OCI-LY7 (cell line): Measurements from ENCODE around the gene GPR37. TPM values are rescaled to one million over a fixed set of nuclear protein-coding genes. Genes with fewer than 3 reads are reported as not detected.

Experiments
- BruUV-seq: library from RNA; stranded (reverse); fragments of 400-500 nt; replicated peaks from 2 replicates; lab custom pipeline; 2021; lab: Mats Ljungman, UMichigan
- CTCF ChIA-PET: fragments of 300-600 bp; sonication (Branson Sonifier 250); formaldehyde crosslinking; loops from one replicate; lab custom pipeline; 2022; ENCODE audit warnings: antibody characterized with exemption; ENCODE audit not compliant: unreplicated experiment; lab: Charles Lee
- POLR2A ChIA-PET: fragments of 300-600 bp; sonication (Branson Sonifier 250); formaldehyde crosslinking; loops from one replicate; lab custom pipeline; 2022; ENCODE audit warnings: antibody characterized with exemption; lab: Charles Lee
- DNase-seq: peaks from one replicate; pipeline ENCODE4 v3.0.0-alpha.2; 2015; ENCODE audit warnings: low spot score
- H2AFZ ChIP-seq: fragments of 200-600 bp; sonication (generic), shearing (Covaris generic); 2 replicates; pipeline ENCODE4 v1.6.1; 2014; ENCODE audit warnings: mild to moderate bottlenecking, antibody characterized with exemption, low read length, moderate library complexity
- H3K27ac ChIP-seq: fragments of 200-600 bp; sonication (generic); 2 replicates; pipeline ENCODE4 v1.5.1; 2014; ENCODE audit warnings: mixed run types, low read depth, mild to moderate bottlenecking, moderate library complexity, low read length, inconsistent platforms; ENCODE audit not compliant: poor library complexity, severe bottlenecking
- H3K36me3 ChIP-seq: fragments of 200-600 bp; sonication (generic); 2 replicates; pipeline ENCODE4 v1.6.1; 2014; ENCODE audit warnings: mild to moderate bottlenecking, antibody characterized with exemption, low read length, moderate library complexity, mixed read lengths; ENCODE audit not compliant: insufficient read depth
- H3K4me1 ChIP-seq: fragments of 200-600 bp; sonication (generic); 2 replicates; pipeline ENCODE4 v1.5.1; 2014; ENCODE audit warnings: mild to moderate bottlenecking, low read length; ENCODE audit not compliant: insufficient read depth, poor library complexity, severe bottlenecking
- H3K4me2 ChIP-seq: fragments of 200-600 bp; sonication (generic); 2 replicates; pipeline ENCODE4 v1.6.1; 2014; ENCODE audit warnings: mild to moderate bottlenecking, low read length
- H3K4me3 ChIP-seq: fragments of 200-600 bp; sonication (generic); 2 replicates; pipeline ENCODE4 v1.5.1; 2014; ENCODE audit warnings: mild to moderate bottlenecking, low read depth, low read length; ENCODE audit not compliant: poor library complexity, severe bottlenecking
- H3K79me2 ChIP-seq: fragments of 200-600 bp; sonication (generic); 2 replicates; pipeline ENCODE4 v1.6.1; 2016; ENCODE audit warnings: low read depth, mild to moderate bottlenecking, low read length, moderate library complexity, mixed read lengths; ENCODE audit not compliant: insufficient read depth
- H3K9me2 ChIP-seq: fragments of 200-600 bp; sonication (generic); 2 replicates; pipeline ENCODE4 v1.6.1; 2016; ENCODE audit warnings: mild to moderate bottlenecking, low read length, mixed read lengths; ENCODE audit not compliant: insufficient read depth
- H3K9me3 ChIP-seq: fragments of 200-600 bp; sonication (generic); 2 replicates; pipeline ENCODE4 v1.6.1; 2014; ENCODE audit warnings: mild to moderate bottlenecking, mixed run types, low read length, mixed read lengths
- H4K20me1 ChIP-seq: fragments of 200-600 bp; sonication (generic); 2 replicates; pipeline ENCODE4 v1.6.1; 2014; ENCODE audit warnings: mild to moderate bottlenecking, antibody characterized with exemption, low read length, moderate library complexity, mixed read lengths; ENCODE audit not compliant: insufficient read depth
- CTCF ChIP-seq: fragments of 200-600 bp; sonication (generic); conservative IDR thresholded peaks from 2 replicates; pipeline ENCODE4 v1.5.1; 2014; ENCODE audit warnings: mild to moderate bottlenecking, antibody characterized with exemption, low read length, moderate library complexity, mixed read lengths
- EZH2phosphoT487 ChIP-seq: fragments of 200-600 bp; sonication (generic); IDR thresholded peaks from 2 replicates; pipeline ENCODE4 v1.6.1; 2018; ENCODE audit warnings: low read depth, borderline replicate concordance, mild to moderate bottlenecking, mixed run types, antibody characterized with exemption, low read length, moderate library complexity, mixed read lengths
- intact Hi-C: fragments of 100-400 bp; cut with micrococcal nuclease; formaldehyde crosslinking; loops from one replicate; pipeline ENCODE4 v1.10.0; 2022; ENCODE audit not compliant: unreplicated experiment
- total RNA-seq, 2 experiments: library from RNA; depleted of rRNA in 1 of 2; stranded (reverse); fragments of >200 nt in 1 of 2; shearing (Covaris generic) in 1 of 2; gene quantifications; 2 replicates each; pipeline ENCODE4 v1.2.3, GENCODE V29; 2014 to 2022

Gene GPR37
- total RNA-seq, 2 experiments from 2014 or later: not detected

- CTCF ChIA-PET: no interaction called here
- H2AFZ ChIP-seq: no peak overlapping the region
- BruUV-seq: no TSS peak
Observed at GRCh38 chr7:124779194-124779593, 13.6 kb upstream of the GPR37 start.

GRCh38 chr7:124777268-124777667 lies 11.7 kb upstream of the GPR37 start:
- Histone ChIP-seq H2AFZ (no peak overlapping the region), H3K36me3 (no peaks in the 10 kb centered on the region), H4K20me1 (no peaks in the 10 kb centered on the region), H3K4me3 (no peak overlapping the region), H3K79me2 (no peaks in the 10 kb centered on the region), H3K4me2 (no peak overlapping the region), H3K4me1 (no peaks in the 10 kb centered on the region), H3K9me3 (no peaks in the 10 kb centered on the region), H3K9me2 (no peaks in the 10 kb centered on the region), H3K27ac (no peak overlapping the region)
- no peak for DNase-seq
- CTCF ChIA-PET: no interaction called here
- intact Hi-C loops: no loop called here
- TF ChIP-seq CTCF (no peak), EZH2phosphoT487 (no peak)
- no TSS peak for BruUV-seq
- POLR2A ChIA-PET: interaction anchor here (0.6 to 0.9 kb wide), 2 partner anchors 9 kb away, joined by 3 to 4 read pairs; no protein-coding TSS in a partner anchor

More at GRCh38 chr7:124779194-124779593, 13.6 kb upstream of the GPR37 start:
- Histone ChIP-seq H3K9me2 (no peaks in the 10 kb centered on the region), H3K79me2 (no peaks in the 10 kb centered on the region), H3K27ac (no peak overlapping the region), H3K4me3 (no peak overlapping the region), H3K4me1 (no peaks in the 10 kb centered on the region), H3K36me3 (no peaks in the 10 kb centered on the region), H3K4me2 (no peak overlapping the region), H4K20me1 (no peaks in the 10 kb centered on the region), H3K9me3 (no peaks in the 10 kb centered on the region)
- no peak for DNase-seq
- TF ChIP-seq EZH2phosphoT487 (no peak), CTCF (no peak)
- POLR2A ChIA-PET: interaction anchor here (0.6 kb wide), 2 partner anchors 168 to 275 kb away, joined by 3 read pairs; no protein-coding TSS in a partner anchor
- intact Hi-C loops: no loop called here

GRCh38 chr7:124776153-124776552 lies 10.6 kb upstream of the GPR37 start:
- TF ChIP-seq EZH2phosphoT487 (no peak), CTCF (no peak)
- ChIA-PET CTCF (no interaction called here), POLR2A (interaction anchor here (0.9 kb wide), 1 partner anchor 8 kb away, joined by 4 read pairs; no protein-coding TSS in a partner anchor)
- Histone ChIP-seq H4K20me1 (no peaks in the 10 kb centered on the region), H3K4me2 (no peak overlapping the region), H3K4me3 (no peak overlapping the region), H3K9me3 (no peaks in the 10 kb centered on the region), H3K27ac (no peak overlapping the region), H3K4me1 (no peaks in the 10 kb centered on the region), H2AFZ (no peak overlapping the region), H3K36me3 (no peaks in the 10 kb centered on the region), H3K9me2 (no peaks in the 10 kb centered on the region), H3K79me2 (no peaks in the 10 kb centered on the region)
- intact Hi-C loops: no loop called here
- no peak for DNase-seq
- BruUV-seq: no TSS peak
